ENCODE measurements around the gene STX2. TPM values are rescaled to one million over a fixed set of nuclear protein-coding genes. Genes with fewer than 3 reads are reported as not detected.

STX2 gene
- polyA plus RNA-seq, 1 donor (not counting 4 experiments of a cell fraction or from before 2014, with no cell fraction given): 24.1 TPM

GRCh38 chr12:130871286-130872178, 32.5 kb upstream of the STX2 start, which contains the start of gene RAN:
TSS of gene RAN (plus strand) at chr12:130872066. CDS start at chr12:130872594, 528 bp downstream.
- Histone ChIP-seq H3K9me1 (ENCODE audit: control insufficient read depth, extremely low read depth, insufficient read depth, low read length) (peaks cover 2% of the 10 kb centered on the region), H3K79me2 (ENCODE audit: control insufficient read depth, insufficient read depth, low read length) (peaks cover 35% of the 10 kb centered on the region), H2AFZ (ENCODE audit: control insufficient read depth, low read length) (peak within 1 kb of the TSS; percentile 86), H3K4me3 (ENCODE audit: control insufficient read depth in 2 of 3, extremely low read depth in 1 of 3, insufficient read depth in 2 of 3, low read depth in 1 of 3, low read length in 3 of 3) (peak within 1 kb of the TSS; percentile 73 to 79 (median 78)), H3K9ac (ENCODE audit: control insufficient read depth, extremely low read depth, insufficient read depth, low read length) (peak within 1 kb of the TSS; percentile 89), H3K4me1 (ENCODE audit: control insufficient read depth, extremely low read depth, insufficient read depth, low read length) (peaks cover 15% of the 10 kb centered on the region), H4K20me1 (ENCODE audit: control insufficient read depth, extremely low read depth, insufficient read depth, low read length) (peaks cover 16% of the 10 kb centered on the region), H3K36me3 (ENCODE audit: control insufficient read depth in 2 of 2, extremely low read depth in 1 of 2, insufficient read depth in 2 of 2, low read length in 2 of 2) (peaks cover 22 to 28% of the 10 kb centered on the region in 2 experiments), H3K9me3 (ENCODE audit: control insufficient read depth, low read depth, low read length) (no peaks in the 10 kb centered on the region), H3K4me2 (ENCODE audit: control insufficient read depth, extremely low read depth, insufficient read depth, low read depth, low read length) (peak within 1 kb of the TSS; percentile 89), H3K27ac (ENCODE audit: control insufficient read depth, insufficient read depth, low read length) (peak within 1 kb of the TSS; percentile 93), H3K27me3 (ENCODE audit: control insufficient read depth, extremely low read depth, insufficient read depth, low read length) (no peaks in the 10 kb centered on the region)
- dilution Hi-C loops (cut with MboI; ENCODE audit: extremely low pct_ligation_motif_present, low sequenced_read_pairs): no loop called here
- FAIRE-seq: no peak
- TF ChIP-seq EZH2 (IDR thresholded peaks at IDR 0.05; ENCODE audit: low read length): no peak
- TF ChIP-seq CTCF (optimal IDR thresholded peaks at IDR 0.05 in 1 of 3, IDR thresholded peaks at IDR 0.05 in 1 of 3, conservative IDR thresholded peaks at IDR 0.05 in 1 of 3; ENCODE audit: extremely low read depth in 1 of 3, insufficient read depth in 2 of 3, low read length in 3 of 3): no peak
- peak; percentile 63 for DNase-seq (ENCODE audit: low read depth, low spot score)

- no peaks in the 10 kb centered on the region for H3K27me3 ChIP-seq (ENCODE audit: control insufficient read depth, extremely low read depth, insufficient read depth, low read length)
- no peak for FAIRE-seq
Measured at GRCh38 chr12:130870442-130871285, 31.6 kb upstream of the STX2 start.

More at GRCh38 chr12:130870442-130871285, 31.6 kb upstream of the STX2 start:
- Histone ChIP-seq H3K27ac (ENCODE audit: control insufficient read depth, insufficient read depth, low read length) (peak overlapping the region; percentile 87), H2AFZ (ENCODE audit: control insufficient read depth, low read length) (no peak overlapping the region), H3K9me3 (ENCODE audit: control insufficient read depth, low read depth, low read length) (no peaks in the 10 kb centered on the region), H3K4me3 (ENCODE audit: control insufficient read depth in 2 of 3, extremely low read depth in 1 of 3, insufficient read depth in 2 of 3, low read depth in 1 of 3, low read length in 3 of 3) (peak overlapping the region; percentile 50 to 76 (median 74)), H3K79me2 (ENCODE audit: control insufficient read depth, insufficient read depth, low read length) (peaks cover 34% of the 10 kb centered on the region), H3K36me3 (ENCODE audit: control insufficient read depth in 2 of 2, extremely low read depth in 1 of 2, insufficient read depth in 2 of 2, low read length in 2 of 2) (peaks cover 16 to 22% of the 10 kb centered on the region in 2 experiments), H3K4me1 (ENCODE audit: control insufficient read depth, extremely low read depth, insufficient read depth, low read length) (peaks cover 15% of the 10 kb centered on the region), H3K9me1 (ENCODE audit: control insufficient read depth, extremely low read depth, insufficient read depth, low read length) (peaks cover 2% of the 10 kb centered on the region), H4K20me1 (ENCODE audit: control insufficient read depth, extremely low read depth, insufficient read depth, low read length) (peaks cover 14% of the 10 kb centered on the region), H3K9ac (ENCODE audit: control insufficient read depth, extremely low read depth, insufficient read depth, low read length) (peak overlapping the region; percentile 89), H3K4me2 (ENCODE audit: control insufficient read depth, extremely low read depth, insufficient read depth, low read depth, low read length) (peak overlapping the region; percentile 89)
- peak; percentile 50 for DNase-seq (ENCODE audit: low read depth, low spot score)
- TF ChIP-seq EZH2 (IDR thresholded peaks at IDR 0.05; ENCODE audit: low read length): no peak
- TF ChIP-seq CTCF (optimal IDR thresholded peaks at IDR 0.05 in 1 of 3, IDR thresholded peaks at IDR 0.05 in 1 of 3, conservative IDR thresholded peaks at IDR 0.05 in 1 of 3; ENCODE audit: extremely low read depth in 1 of 3, insufficient read depth in 2 of 3, low read length in 3 of 3): peak; percentile 58 to 73 (median 62)
- dilution Hi-C loops (cut with MboI; ENCODE audit: extremely low pct_ligation_motif_present, low sequenced_read_pairs): no loop called here
